HEK293 (cell line): Measurements from ENCODE around the gene PRKG1.

Experiments used
- CTCF ChIP-seq: fragments of 450-650 bp; formaldehyde crosslinking; IDR thresholded peaks from 2 replicates; pipeline ENCODE4 v1.5.1; 2016; ENCODE audit warnings: missing biosample characterization, missing genetic modification characterization
- HOXA7 ChIP-seq: sonication (generic); formaldehyde crosslinking; IDR thresholded peaks from 2 replicates; pipeline ENCODE4 v1.8.1; 2022; ENCODE audit warnings: missing genetic modification reagents, borderline replicate concordance
- KLF16 ChIP-seq: fragments of 450-650 bp; formaldehyde crosslinking; IDR thresholded peaks from 2 replicates; pipeline ENCODE4 v1.5.1; 2017; ENCODE audit warnings: missing biosample characterization, missing genetic modification characterization
- ZBTB21 ChIP-seq: fragments of 450-650 bp; formaldehyde crosslinking; IDR thresholded peaks from 2 replicates; pipeline ENCODE4 v1.5.1; 2017; ENCODE audit warnings: missing biosample characterization, missing genetic modification characterization
- ZBTB8A ChIP-seq: fragments of 450-650 bp; formaldehyde crosslinking; IDR thresholded peaks from 2 replicates; pipeline ENCODE4 v1.5.1; 2016; ENCODE audit warnings: missing biosample characterization, missing genetic modification characterization
- ZNF16 ChIP-seq: fragments of 450-650 bp; formaldehyde crosslinking; IDR thresholded peaks from 2 replicates; pipeline ENCODE4 v1.5.1; 2016; ENCODE audit warnings: low read depth, missing biosample characterization, missing genetic modification characterization
- ZNF274 ChIP-seq, 2 experiments: fragments of 200-500 bp in 1 of 2; fragments of 450-650 bp in 1 of 2; sonication (Bioruptor generic) in 1 of 2; formaldehyde crosslinking in 1 of 2; IDR thresholded peaks; 2 replicates each; pipeline versions ENCODE4 v1.5.1 to v1.6.1; 2014 to 2016; ENCODE audit warnings: borderline replicate concordance in 1 of 2, inconsistent platforms in 1 of 2, low read length in 1 of 2, missing biosample characterization in 1 of 2, missing genetic modification characterization in 1 of 2

GRCh38 chr10:51430506-51430905 lies 356.2 kb downstream of the PRKG1 start:
- TF ChIP-seq ZNF274 (IDR thresholded peaks at IDR 0.05; ENCODE audit: low read length) (no peak), ZNF274 (tag by site-specific recombination; IDR thresholded peaks at IDR 0.05; ENCODE audit: borderline replicate concordance) (no peak), ZNF16 (tag by site-specific recombination) (no peak), CTCF (tag by site-specific recombination) (no peak), ZBTB8A (tag by site-specific recombination) (no peak), KLF16 (tag by site-specific recombination) (no peak), HOXA7 (CRISPR knock-in tag) (no peak), ZBTB21 (no peak)
